HG02884 (cell line): ENCODE data around the gene GTPBP4.
"Not testable (repeated sequence)": the region's sequence is repeated elsewhere in the genome, so short reads cannot be mapped to it uniquely, and the experiment has no call there.

Source experiments
- ATAC-seq: cut with Tn5 transposase; IDR thresholded peaks from one replicate; pipeline ENCODE4 v1.9.1; 2021; ENCODE audit warnings: mild to moderate bottlenecking, moderate library complexity; ENCODE audit not compliant: unreplicated experiment

Gene GTPBP4

DNA sequence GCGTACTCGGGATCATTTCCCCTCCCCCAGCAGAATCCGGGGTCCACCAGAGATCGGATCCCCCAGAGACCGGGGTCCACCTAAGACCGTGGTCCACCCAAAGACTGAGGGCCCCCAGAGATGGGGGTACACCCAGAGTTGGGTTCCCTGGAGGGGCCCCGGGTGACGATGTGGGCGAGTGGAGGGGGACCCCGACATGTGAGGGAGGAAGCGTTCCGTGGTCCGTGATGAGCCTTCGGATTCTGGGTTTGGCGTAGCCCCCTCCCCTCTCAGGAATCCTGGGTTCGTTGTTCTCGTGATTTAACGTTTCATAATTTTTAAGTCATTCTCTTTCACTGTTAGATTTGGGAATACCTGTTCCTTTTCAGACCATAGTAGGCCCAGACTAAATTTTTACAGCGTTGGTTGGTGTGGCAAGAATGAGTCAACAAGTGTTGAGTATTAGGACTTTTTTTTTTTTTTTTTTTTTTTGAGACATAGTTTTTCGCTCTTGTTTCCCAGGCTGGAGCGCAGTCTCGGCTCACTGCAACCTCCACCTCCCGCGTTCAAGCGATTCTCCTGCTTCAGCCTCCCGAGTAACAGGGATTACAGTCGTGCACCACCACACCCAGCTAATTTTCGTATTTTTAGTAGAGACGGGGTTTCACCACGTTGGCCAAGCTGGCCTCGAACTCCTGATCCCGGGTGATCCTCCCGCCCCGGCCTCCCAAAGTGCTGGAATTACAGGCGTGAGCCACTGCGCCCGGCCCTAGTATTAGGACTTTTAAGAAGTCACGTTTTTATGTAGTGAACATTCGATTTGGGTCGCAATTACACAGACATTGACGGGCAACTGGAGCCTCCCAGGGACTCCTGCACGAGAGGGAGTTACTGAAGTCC lies 672 bp downstream of the GTPBP4 start:
- no peak for ATAC-seq

DNA sequence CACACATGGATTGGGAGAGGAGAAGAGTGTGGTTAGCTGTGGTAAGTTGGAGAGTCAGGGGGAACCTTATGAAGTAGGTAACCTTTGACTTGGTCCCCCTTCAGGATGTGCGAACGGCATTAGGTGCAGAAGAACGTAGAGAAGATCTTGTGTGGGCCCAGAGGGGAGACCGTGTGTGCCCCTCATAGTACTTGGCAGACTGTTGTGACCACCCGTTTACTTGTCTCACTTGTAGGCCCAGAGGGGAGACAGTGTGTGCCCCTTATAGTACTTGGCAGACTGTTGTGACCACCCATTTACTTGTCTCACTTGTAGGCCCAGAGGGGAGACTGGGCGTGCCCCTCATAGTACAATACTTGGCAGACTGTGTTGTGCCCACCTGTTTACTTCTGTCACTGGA lies 2.6 kb downstream of the GTPBP4 start:
- no peak for ATAC-seq

DNA sequence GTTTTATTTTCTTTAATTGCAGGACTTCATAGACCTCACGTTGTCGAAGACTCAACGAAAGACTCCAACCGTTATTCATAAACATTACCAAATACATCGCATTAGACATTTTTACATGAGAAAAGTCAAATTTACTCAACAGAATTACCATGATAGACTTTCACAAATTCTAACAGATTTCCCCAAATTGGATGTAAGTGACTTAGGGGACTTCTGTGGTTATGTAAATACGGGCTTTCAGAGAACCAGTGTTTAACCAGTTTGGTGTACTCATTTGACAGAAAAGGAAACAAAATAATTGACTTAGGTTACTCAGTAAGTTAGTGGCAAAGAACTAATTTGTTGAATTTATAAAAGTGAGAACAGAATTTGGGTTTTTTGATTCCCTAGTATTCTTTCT lies 4.2 kb downstream of the GTPBP4 start:
- ATAC-seq = no peak

DNA sequence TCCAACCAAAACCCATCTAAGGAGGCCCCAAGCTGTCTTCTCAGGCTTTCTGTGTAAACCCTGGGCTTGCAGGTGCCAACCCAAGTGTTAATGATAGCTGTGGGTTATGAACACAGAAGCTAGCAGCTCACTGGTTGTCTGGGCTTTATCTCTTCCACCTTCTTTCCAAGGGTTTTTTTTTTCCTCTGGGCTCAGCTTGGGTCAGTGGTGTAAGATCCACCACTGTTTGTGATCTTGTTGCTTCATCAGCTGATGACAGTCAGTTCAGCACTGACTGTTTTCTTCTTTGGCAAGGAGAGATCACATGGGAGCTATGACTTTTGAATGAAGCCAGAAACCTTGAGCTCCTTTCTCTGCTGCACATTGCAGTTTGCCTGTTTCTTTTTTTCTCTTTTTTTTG lies 4.6 kb downstream of the GTPBP4 start:
- ATAC-seq = no peak

DNA sequence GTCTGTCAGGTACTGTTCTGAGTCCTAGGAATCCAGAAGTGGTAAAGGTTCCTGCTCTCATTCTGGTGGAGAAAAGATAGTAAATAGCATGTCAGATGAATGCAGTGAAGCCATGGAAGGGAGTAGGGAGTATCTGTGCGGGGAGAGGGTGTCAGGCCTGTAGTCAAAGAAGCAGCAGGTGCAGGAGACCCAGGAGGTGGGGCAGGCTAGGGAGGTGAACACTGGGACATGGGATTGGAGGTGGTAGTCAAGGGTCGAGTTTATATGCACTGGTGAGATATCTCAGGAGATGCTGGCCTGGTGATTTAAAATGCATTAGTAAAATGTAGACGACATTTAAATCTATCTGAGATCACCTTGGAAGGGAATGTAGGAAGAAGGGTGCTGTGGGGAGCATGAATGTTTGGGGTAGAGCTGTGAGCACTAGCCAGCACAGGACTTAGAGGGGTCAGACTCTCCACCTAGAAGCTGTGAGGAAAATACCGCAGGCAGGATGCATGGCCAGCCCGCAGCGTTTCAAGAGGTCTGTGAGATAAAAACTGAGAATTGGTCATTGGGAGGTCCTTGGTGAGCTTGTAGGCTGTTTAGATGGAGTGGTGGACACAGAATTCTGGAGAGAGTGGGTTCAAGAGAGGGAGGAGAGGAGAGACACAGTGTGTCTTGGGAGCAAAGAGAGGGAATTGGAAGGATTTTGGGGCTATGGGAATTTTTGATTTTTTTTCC lies 6.8 kb downstream of the GTPBP4 start:
- no peak for ATAC-seq

DNA sequence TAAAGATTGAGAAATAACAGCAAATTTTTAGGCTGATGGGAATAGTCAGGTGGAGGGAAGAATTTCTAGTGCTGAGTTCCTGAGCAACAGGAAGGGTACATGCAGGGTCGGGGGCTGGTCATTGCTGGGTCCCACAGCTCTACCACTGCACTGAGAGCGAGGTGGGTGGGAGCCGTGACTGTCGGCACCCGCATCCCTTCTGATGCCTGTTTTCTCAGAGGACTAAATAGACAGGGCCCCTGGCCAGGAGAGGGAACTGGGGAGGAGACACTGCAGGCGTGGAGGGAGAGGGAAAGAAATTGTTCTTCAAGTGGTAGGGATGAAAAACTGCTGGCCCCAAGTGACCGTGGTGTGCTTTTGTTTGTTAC lies 7.3 kb downstream of the GTPBP4 start:
- no peak for ATAC-seq

DNA sequence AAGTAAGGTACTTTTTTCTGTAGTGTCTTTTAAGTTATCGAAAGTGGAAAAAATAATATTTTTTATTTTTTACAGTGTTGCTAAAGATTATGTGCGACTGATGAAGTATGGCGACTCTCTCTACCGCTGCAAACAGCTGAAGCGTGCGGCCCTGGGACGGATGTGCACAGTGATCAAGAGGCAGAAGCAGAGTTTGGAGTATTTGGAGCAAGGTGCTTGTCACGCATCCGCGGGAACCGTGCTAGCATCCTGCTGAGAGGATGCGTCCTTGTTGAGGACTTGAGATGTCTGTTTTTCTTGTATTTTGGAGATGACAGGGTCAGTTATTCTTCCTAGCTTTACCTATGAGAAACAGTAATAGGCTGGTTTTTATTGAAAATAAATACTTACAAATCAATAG lies 7.8 kb downstream of the GTPBP4 start:
- ATAC-seq = no peak

DNA sequence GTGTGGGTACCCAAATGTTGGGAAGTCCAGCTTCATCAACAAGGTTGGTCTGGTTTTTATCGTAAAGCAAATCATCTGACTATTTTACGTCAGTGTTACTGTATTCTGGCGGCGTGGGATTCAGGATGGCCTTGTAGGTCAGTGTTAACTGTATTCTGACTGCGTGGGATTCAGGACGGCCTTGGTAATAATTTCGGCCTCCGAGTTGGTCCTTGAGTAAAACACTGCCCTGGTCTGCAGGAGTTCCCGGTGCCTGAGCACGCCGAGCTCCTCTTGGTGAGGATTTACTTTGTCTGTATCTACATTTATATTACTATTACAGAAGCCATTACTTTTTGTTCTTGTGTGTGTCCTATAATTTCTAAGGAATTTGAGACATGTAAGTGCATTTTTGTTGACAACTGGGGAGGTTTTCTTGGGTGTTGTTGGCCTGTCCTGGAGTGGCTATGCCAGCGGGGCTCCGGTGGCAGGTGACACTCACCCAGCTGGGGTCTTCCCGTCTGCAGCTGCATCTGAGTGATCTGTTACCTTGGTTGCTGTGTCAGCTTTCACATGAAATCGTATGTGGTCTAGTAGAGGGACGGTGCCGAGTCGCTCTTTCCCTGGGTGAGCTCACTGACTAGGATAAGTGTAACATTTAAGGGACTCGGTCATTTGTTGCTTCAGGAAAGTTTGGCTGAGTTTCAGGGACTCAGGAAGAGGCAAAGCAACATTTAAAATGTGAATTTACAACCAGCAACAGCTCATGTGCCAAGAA lies 9.2 kb downstream of the GTPBP4 start:
- ATAC-seq = no peak

DNA sequence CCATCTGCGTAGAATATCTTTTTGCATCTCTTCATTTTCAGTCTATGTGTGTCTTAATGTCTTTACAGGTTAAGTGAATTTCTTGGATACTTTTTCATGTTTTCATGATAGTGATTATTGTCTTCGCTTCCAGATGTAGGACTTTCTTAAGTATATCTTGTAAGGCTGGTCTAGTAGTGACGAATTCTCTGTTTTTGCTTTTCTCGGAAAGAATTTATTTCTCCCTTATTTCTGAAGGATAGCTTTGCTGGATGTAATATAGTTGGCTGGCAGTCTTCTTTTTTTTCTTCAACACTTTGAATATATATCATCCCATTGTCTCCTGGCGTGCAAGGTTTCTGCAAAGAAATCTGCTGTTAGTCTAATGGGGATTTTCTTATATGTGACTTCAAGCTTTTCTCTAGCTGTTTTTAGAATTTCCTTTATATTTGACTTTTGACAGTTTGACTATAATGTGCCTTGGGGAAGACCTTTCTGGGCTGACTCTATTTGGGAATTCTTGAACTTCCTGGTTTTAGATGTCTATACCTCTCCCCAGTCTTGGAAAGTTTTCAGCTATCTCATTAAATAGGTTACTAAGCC lies 14.3 kb downstream of the GTPBP4 start:
- ATAC-seq = no peak

DNA sequence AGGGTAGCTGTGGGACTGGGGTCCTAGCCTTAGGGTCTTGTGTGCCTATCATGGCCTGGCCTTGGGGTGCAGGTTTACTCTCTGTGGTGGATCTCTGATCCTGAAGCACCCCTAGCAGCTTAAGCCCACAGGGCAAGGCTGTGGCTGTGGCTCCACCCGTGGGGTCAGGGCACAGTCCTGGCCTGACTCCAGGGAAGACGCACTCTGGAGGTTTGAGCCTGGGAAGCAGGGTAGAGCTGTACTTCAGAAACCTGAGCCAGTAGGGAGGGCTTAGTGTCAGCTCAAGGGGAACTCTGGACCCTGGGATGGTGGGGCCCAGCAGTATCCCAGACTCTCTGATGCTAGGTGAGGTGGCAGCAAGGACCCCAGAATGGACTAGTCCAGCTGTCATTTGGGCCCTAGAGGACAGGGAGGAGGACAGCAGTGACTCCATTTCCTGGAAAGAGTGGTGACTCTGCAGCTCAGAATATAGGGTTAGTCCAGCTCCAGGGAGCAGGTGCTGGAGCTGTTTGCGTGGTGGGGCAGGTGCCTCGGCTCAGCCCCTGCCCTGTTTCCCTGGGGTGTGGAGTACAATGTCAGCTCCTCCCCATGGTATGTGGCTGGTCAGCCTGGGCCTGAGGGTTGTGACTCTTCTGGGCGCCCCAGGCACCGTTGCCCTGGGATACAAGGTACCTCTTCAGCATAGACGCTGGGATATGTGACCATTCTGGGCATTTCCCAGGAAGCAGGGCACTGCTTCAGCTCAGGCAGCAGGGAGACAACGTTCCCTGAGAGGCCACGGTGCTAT lies 15.8 kb downstream of the GTPBP4 start:
- ATAC-seq = no peak

DNA sequence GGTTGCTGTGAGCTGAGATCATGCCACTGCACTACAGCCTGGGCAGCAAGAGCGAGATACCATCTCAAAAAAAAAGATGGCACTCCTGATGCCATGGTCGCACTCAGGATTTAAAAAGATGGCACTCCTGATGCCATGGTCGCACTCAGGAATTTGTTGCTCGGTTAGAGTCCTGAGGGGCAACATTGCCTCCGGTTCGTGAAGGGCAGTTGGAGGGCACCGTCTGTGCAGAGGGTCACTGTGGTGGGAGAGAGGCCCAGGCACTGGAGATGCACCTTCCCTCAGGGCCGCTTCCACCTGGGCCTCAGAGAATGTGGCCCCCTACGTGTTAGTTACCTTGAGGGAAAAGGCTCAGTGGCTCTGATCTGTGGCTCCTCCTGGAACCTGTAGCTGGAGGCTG lies 18.3 kb downstream of the GTPBP4 start:
- ATAC-seq = no peak

DNA sequence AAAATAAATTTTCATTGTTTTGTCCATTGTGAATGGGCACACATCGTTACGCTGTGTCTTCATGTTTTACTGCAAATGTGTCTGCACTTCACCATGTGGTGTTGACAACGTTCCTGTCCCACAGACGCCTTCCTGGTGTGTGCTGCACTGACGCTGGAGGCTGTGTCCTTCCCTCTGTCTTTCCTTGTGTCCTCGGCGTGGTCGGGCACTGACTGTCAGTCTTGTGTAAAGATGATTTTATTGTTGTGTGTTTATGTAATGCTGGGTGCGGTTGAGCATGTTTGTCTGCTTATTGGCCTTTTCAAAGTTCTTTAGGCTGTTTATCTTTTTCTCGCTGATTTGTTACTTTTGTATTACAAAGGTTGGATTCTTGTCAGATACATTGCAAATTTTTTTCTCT lies 19.3 kb downstream of the GTPBP4 start:
- no peak for ATAC-seq

DNA sequence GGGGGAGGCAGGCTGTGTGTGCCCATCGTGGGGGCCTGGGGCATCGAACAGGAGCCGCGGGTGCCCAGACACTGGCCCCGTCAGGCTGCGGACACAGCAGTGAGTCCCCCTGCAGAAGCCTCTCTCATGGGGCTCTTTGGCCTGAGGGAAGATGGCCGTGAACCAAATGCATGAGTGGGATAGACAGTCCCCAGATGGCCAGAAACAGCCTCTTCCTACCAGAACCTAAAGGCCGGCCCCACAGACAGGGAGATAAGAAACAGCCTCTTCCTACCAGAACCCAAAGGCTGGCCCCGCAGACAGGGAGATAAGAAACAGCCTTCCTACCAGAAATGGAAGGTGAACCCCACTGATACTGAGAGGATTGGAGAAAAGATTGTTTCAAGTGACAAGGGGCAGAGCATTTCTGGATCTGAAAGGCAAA lies 20.8 kb downstream of the GTPBP4 start:
- no peak for ATAC-seq

DNA sequence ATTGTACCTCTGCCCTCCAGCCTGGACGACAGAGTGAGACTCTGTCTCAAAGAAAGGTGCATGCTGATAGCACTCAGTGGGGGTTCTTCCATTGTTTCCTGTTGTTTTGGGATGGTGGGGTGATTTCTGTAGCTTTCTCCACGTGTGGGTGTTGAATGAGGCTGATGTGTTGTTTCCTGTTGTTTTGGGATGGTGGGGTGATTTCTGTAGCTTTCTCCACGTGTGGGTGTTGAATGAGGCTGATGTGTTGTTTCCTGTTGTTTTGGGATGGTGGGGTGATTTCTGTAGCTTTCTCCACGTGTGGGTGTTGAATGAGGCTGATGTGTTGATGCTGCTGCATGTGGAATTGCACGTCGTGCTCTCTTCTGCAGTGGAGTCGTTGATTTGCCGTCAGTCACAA lies 21.7 kb downstream of the GTPBP4 start:
- not testable (repeated sequence) for ATAC-seq

DNA sequence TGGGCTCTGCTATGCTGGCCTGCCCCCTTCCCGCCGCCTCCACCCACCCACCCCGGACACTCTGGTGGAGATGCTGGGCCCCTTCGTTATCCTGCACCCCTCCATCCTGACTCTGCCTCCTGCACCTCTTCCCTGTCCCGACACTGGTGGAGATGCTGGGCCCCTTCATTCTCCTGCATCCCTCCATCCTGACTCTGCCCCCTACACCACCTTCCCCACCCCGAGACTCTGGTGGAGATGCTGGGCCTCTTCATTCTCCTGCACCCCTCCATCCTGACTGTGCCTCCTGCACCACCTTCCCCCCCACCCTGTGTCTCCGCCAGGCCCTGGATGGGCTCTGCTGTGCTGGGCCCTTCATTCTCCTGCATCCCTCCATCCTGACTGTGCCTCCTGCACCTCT lies 22.5 kb downstream of the GTPBP4 start:
- no peak for ATAC-seq

DNA sequence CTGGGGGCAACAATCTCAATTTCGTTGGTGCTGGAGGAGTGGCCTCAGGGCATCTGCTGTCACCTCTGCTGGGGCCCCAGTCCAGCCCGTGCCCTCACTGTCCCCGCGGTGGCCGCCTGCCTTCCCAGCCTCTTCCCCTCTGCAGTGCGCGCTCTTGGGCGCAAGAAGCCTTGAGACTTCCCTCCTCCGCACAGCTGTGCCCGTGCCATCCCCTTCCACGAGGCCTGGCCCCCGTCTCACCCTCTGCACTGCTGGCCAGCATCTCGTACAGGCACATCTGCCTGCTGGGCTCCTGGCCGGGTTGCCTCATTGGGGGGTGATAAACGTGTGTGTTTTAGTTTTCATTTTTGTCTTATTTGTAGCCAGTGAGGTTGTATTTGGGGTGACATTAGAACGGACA lies 23.5 kb downstream of the GTPBP4 start:
- ATAC-seq = no peak

DNA sequence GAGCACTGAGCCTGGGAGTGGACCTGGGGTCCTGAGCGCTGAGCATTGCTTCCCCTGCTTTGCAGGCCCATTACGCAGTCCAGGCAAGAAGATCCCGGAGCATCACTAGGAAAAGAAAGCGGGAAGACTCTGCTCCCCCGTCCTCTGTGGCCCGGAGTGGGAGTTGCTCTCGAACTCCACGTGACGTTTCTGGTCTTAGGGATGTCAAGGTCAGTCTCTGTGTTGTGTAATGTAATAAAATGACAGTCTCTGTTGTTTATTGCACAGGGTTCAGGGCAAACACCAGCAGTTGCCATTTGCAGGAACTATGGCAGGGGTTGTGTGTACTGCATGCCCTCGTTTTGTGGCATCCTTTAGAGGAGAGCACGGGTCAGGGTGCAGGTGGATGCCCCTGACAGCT lies 27.5 kb downstream of the GTPBP4 start:
- no peak for ATAC-seq

DNA sequence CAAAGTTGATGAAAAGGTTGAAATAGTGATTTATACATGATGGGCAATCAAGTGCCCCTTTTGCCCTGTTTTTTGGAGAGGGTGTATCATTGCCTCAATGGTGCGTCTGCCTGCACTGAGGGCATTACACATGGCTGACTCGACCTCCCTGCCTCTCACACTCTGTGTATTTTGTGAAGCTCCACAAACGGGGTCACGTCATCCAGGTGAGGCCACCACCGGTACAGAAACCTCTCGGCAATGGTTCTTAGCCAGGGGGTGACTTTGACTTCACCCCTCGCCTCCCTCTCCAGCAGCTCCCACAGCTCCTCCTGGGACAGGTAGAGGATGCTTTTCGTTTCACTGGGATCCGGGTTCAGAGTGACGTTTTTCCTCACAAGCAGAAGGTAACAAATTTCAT lies 31.1 kb downstream of the GTPBP4 start:
- no peak for ATAC-seq

DNA sequence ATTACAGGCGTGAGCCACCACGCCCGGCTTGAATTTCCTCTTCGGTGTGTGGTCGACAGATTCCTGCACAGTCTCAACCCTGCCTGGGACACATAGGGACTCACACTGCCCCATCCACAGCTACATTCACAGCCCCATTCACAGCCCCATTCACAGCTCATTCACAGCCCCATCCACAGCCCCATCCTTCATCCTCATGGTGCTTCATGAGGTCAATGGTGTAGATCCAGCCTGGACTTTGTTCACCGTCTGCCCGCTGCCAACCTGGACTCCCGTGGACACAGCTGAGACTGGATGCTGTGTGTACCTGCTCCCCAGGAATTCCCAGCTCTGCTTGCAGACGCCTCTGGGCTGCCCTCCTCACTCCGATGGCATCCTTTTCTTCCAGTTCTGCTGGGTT lies 32.2 kb downstream of the GTPBP4 start:
- ATAC-seq = no peak

DNA sequence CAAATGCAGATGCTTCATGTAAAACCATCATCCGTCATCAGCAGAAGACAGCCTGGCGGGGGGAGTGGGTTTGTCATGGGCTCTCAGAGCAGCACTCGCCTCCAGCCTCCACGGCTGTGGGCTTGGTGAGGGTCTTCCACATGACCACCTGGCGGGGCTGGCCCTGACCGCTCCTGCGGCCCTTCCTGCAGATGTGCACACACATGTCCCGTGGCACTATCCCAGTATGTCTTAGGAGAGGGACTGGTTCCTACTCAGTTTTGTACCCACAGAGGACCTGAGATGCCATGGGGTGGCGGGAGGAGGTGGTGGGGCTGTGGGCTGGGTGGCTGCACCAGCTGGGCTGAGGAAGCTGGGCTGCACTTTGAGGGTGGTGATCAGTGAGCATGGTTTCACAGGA lies 32.7 kb downstream of the GTPBP4 start:
- no peak for ATAC-seq

DNA sequence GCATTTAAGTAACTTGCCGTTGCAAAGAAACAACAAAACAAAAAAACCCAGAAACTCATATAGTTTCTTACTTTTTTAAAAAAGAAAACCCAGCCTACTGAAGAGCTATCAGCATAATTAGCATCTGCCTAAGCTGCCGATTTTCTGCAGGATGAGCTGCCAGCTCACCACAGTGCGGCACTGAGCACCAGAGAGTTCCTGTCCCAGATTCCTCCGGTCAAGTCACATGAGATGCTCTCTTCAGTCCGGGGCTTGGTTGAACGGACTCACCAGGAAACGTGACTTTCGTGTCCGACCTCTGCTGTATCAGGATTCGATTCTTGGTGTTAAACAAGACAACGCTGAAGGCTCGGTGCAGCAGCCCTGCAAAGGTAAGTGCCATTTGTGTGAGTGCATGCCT lies 34.2 kb downstream of the GTPBP4 start:
- no peak for ATAC-seq
